HG02763 (cell line): ENCODE results near the gene CDC42BPB.
A peak's percentile ranks its signal among the peaks of the same experiment; 100 is the strongest.

Experiments used
- ATAC-seq: cut with Tn5 transposase; IDR thresholded peaks from one replicate; pipeline ENCODE4 v1.9.1; 2021; ENCODE audit warnings: mild to moderate bottlenecking, moderate library complexity; ENCODE audit not compliant: unreplicated experiment

The CDC42BPB gene

DNA sequence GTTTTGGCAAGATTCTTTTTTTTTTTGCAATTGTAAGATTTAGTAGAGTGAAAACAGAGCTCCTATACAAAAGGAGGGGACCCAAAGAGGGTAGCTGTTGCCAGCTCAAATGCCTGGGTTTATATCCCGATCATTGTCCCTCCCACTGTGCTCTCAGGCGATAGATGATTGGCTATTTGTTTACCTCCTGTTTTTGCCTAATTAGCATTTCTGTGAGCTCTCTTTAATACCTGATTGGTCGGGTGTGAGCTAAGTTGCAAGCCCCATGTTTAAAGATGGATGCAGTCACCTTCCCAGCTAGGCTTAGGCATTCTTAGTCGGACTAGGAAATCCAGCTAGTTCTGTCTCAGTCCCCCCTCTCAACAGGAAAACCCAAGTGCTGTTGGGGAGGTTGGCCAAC is 39.0 kb upstream of the CDC42BPB start:
- no peak for ATAC-seq

DNA sequence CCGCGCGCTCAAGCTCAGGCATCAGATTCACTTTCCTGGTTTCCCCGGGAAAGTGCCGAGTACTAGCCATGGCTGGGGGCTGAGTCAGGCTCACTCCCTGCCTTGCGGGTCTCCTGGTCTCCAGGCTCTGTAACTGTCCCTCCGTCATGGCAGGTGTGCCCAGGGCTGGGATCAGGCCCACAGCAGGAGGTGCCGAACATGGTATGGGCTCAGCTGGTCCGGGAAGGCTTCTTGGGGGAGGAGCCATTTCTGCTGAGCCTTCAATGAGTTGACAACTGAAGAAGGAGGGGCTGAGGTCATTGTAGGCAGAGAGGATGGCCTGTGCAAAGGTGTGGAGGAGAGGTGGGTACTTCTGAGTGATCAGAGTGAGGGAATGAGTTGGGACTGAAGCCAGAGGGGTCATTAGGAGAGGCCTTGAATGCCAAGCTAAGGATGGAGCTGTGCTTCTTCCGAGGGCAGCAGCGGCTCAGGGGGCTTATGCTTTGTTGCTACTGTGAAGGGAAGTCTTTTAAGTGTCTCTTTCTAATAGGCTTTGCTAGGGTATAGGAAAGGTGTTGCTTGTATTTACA is 37.9 kb upstream of the CDC42BPB start:
- no peak for ATAC-seq

DNA sequence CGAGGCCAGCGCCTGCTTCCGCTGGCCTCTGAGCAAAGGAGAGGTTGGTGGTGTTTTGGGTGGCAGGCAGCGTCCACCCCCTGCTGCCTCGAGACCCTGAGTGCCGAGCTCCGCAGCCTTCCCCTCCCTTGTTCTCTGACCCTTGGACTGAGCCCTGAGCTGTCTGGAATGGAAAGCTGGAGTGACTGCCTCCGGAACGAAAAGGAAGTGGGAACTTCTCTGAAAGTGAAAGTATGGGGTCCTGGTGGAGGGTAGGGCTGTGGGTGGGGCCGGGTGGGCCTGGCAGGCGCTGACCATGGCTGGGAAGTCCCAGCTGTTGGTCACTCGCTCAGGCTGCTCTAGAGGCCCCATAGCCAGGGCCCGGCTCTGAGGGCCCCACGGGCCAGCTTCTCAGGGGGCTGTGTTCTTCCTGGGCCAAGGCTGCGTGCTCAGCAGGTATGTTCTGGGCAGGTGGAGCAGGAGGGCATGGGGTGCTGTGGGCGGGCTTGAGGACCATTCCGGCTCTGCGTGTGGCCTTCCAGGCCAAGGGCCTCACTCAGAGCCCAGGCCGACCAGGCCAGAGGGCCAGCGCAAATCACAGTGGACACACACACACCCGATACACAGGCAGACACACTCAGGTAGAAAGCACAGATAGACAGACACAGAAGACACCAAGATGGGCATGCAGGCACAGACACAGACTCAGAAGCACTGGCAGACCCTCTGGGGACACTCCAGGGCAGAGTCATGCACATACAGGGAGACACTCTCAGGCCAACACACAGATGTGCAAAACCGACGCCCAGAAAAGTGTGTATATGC is 37.3 kb upstream of the CDC42BPB start, which contains the start of gene EXOC3L4:
Gene EXOC3L4 (plus strand): TSS at position 320 of the 804 bp plus-strand sequence. CDS start 5,495 bp downstream, outside the sequence.
- no peak for ATAC-seq

DNA sequence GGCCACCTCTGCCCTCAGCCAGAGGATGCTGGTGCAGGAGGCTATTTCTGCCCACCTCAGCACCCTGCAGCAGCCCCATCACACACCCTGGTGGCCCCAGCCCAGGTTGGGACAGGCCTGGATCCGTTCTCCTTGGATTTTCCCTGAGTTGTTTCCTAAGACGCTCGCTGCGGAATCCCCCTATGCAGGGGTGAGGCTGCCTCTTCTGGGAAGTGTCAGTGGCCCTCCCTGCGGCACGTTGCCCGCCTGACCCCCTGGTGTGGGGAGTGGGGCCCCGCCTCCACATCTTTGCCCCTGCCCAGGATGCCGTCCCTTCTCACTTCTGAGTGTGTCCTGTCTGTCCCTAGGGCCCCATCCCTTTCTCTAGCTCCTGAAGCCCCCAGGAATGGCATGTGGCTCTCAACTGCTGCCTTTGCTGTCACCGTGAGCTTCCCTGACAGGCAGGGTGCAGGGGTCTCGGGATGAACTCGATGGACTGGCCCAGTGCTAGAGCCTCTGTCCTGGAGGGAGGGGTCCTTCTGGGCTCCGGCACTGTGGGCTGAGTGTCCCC is 36.6 kb upstream of the CDC42BPB start:
- ATAC-seq = no peak

DNA sequence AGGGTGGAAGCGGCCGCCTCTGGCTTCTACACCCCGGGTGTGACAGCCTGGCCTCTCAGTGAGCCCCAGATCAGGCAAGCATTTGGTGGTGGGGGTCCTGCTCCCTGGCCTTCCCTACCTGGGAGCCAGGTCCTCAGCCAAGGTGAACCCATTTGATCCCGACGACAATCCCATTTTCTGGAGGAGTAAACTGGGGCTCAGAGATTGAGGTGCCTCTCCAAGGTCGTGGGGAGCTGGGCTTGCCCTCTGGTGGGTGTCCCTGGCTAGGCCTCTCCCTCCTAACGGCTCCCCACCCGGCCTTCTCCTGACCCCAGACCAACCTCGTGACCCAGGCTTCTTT is 34.5 kb upstream of the CDC42BPB start:
- no peak for ATAC-seq

DNA sequence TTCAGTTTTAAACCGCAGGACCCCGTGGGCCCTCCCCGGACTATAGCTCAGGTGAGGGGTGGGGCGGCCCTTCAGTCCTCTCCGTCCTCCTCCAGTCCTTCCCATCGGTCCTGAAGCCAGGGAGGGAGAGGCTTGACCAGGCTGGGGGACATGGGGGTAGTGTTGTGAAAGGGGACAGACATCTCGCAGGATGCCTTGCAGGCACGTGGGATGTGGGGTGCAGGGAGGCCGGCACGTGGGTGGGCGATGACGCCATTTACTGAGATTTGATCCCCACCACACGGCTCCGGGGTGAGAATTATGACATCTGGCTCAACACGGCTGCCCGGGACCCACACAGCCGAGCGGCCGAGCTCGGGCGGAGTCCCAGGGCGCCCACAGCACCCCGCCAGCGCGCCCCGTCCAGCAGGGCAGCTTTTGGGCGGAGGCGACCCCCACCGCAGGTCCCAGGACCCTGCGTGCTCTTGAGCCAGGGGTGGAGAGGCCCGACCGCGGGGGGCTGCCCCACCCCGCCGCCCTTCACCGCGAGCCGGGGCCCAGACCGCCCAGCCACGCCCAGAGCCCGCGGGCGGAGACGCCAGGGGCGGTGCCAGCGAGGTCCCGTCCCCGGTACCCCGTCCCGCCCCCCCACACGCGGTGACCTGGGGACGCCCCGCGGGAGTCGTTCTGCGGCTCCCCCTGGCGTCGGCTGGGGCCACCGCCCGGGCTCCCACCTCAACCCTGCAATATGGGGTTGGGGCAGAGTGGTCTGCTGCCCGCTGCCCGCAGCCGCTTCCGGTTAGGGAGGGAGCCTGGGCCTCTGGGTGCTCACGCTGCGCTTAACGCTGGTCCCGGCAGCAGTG is 33.9 kb upstream of the CDC42BPB start:
- no peak for ATAC-seq

DNA sequence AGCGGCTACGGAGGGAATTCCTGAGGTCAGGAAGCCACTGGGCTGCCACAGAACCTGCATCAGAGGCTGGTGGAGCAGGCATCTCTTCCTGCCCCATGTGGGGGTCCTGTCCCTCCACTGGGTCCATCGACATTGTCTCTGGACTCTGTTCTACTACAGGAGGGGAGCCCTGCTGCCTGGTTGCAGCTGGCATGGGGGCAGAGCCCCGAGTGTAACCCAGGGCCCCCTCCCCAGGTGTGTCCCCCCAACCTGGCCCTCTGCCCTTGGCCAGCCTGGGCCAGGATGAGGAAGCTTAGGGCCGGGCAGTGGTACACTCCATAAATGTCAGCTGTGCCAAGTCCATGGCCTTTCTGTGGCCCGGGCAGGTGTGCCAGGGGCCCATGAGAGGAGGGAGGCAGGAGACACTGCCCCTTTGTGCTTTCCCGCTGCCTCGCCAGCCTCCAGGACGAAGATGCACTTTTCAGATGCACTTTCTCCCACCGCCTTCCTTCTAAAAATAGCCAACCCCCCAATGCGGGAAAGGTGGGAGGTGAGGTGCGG is 33.2 kb upstream of the CDC42BPB start:
- ATAC-seq = no peak

DNA sequence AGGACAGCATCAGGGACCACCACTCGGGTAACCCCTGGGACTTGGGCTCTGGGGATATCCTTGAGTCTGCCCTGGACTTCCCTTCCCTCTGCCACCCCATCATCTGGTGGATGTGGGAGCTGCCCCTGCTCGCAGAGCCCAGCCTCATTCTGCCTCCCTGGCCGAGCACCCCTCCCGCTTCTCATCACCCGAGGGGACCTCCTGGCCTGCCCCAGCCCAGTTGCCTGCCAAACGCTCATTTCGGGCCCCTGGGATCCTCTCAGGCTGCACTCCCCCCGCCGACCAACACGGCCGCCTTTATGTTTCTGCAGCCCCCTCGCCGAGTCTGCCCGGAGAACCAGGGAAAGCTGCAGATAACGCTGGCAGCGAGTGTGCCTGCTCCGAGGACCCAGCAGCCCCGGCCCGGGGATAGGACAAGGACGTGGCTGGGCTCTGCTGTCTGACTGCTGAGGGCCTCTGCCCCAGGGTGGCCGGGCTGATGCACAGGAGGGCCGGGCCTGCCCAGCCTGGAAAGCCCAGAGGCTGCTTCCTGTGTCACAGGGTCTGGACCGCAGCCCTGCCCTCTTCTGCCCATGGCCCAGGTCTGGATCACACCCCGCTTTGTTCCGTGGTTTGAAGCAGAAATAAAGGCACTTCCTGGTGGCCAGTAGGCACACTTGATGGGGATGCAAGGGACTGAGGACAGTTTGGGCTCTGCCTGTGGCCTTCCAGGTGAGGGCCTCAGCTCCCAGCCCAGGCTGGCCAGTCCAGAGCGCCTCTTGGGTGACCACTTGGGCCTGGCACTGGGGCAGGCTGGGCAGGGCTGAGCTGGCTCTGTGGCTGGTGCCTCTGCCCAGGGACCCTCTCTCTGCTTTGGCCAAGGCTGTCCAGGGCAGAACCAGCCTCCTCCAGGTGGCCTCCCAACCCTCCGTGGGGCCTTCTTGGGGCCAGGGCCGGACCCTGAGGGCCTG is 32.3 kb upstream of the CDC42BPB start:
- ATAC-seq = no peak

DNA sequence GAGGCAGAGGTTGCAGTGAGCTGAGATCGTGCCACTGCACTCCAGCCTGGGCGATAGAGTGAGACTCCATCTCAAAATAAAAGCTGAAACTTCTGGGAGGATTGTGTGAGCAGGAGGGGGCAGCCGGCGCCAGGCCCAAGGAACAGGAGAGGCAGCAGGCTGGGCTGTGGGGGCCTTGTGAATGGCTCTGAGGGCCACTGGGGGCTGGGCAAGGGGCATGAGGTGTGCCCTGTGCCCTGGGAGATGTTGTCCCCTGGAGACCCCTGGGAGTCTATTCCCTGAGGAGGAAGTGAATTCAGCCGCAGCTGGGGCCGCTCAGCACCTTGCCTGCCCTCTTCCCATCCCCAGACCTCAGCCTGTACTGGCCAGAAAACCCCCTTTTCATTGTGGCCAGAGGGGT is 31.6 kb upstream of the CDC42BPB start:
- ATAC-seq = no peak

DNA sequence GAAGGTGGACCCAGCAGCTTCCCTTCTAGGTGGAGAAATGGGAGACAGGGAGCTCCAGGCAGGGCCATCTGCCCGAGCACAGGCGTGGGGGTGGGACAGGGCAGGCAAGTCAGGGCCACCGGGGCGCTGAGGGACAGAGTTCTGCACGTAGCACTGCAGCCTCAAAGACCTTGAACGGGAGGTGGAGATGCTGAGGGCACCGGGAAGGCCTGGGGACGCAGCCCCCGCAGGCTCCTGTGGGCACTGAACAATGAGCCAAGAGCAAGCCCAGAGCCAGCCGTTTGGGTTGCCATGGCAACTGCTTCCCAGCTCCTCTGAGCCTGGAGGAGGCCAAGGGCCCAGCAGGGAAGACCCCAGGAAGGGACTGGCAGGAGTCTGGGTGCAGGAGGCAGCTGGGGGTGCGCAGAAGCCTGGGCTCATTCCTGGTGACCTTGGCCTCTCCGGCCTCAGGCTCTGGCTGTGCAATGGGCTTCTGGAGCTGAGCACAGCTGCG is 30.0 kb upstream of the CDC42BPB start:
- ATAC-seq = no peak

DNA sequence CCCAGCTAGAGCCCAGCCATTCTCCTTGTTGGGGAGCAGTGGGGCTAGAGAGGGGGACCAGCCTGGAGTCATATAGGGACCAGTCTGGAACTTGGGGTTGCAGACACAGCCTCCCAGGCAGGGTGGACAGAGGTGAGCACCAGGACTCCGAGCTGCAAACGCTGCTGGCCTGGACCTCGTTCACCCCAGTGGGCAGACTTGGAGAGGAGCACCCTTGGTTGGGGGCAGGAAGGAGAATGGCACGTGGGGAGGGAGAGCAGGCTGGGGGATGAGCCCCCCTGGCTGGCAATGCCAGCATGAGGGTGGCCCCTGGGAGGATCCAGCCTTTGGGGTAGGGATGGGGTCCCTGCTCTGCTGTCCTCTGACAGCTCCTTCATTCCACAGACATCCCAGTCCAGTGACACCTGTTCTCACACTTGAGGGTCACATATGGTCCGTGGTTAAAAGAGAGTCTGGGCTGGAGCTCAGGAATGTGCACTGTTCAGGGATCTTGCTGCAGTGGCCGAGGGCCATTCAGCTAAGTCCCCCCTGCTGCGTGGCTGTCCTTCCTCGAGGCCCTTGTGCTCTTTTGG is 29.5 kb upstream of the CDC42BPB start:
- ATAC-seq = no peak

DNA sequence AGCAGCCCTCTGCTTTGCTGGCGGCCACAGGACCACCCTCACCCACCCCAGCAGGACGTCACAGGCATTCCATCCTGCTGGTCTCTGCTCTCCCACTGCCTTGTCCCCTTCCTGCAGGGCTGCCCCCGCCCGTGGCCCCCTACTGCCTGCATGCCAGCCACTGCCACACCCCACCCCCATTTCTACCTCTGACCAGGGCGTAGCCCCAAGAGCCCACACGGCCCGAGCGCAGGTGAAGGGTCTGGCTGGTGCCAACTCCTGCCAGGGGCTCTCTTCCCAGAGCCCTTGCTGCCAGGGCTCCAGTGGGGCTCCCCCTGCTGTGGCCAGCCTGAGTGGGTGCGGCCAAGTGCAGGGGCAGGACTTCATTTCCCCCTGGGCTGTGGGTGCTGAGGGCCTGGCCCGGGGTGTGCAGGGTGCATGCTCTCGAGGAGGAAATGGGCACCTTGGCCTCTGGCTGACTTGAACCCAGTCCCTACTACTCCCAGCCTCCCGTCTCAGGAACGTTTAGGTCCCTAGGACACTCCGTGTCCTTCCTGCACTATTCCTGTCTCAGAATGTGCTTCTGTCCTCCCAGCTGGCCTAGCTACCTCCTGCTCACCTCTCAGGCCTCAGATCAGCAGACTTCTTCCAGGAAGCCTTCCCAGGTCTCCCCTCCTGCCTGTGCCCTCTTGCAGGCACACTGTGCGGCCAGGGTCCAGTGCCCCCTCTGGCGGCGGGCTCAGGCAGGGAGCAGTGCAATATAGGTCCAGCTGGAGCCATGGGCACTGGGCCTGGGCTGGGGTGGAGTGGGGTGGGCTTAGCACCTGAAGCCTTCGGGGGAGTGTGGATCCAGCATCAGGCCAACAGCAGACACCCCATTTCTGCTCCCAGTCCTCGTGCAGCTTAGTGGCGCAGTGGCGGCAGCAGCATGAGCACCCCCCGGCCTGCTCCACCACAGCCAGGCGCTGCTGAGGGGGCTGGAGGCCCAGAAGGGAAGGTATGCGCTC is 28.1 kb upstream of the CDC42BPB start:
- ATAC-seq = no peak

DNA sequence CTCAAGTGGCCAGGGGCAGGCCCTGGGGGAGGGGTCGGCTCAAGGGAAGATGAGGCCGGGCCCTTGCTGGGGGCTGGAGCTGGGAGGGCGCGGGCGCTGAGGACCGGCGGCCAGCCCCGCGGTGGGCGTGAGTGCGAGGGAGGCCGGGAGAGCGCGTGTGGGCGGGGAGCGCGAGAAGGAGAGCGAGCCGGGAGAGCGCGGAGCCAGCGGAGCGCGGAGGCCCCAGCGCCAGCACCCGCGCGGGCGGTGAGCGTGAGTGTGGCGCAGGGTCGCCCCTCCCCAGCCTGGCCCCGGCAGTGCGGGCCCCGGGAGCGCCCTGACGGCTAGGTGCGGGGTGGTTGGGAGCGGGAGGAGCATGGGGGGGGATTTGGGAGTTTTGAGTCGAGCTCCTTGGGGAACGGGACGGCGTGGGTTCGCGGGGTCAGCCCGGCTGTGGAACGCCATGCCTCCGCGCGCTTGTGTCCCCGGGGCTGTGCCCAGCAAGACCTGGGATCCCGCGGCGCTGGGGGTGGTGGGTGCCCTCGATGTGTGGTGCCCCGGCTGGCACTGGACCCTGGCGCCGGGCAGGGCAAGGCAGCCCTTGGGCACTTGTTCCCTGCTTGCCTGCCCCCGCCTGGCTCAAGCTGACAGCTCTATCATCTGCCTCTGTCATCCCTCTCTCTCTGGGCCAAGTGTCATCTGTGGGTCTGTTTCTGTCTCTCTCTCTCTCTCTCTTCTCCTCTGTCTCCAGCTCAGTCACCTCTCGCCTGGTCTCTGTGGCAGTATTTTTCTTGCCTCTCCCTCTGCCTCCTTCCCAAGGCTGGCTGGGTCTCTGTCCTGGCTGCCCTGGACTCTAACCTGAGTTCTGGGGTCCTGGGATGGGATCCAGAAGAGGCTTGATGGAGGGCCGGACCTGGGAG is 26.9 kb upstream of the CDC42BPB start, which contains the start of gene LBHD2:
Gene LBHD2 (plus strand): TSS at position 190 of the 899 bp plus-strand sequence. CDS start 1,803 bp downstream, outside the sequence.
- ATAC-seq = no peak

DNA sequence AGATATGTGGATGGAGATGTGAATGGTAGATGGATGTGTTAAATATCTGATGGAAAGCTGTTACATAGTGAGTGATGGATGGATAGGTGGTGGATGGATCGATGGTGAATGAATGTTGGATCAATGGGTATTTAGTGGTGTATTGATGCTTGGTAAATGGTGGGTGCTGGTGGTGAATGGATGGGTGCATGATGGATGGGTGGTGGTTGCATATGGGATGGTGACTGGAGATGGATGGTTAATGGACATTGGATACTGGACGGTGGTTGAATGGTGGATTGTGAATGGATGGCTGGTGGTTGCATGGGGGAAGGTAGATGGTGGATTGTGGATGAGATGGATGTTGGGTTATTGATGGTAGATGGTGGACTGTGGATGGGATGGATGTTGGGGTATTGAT is 24.6 kb upstream of the CDC42BPB start:
- ATAC-seq = no peak

DNA sequence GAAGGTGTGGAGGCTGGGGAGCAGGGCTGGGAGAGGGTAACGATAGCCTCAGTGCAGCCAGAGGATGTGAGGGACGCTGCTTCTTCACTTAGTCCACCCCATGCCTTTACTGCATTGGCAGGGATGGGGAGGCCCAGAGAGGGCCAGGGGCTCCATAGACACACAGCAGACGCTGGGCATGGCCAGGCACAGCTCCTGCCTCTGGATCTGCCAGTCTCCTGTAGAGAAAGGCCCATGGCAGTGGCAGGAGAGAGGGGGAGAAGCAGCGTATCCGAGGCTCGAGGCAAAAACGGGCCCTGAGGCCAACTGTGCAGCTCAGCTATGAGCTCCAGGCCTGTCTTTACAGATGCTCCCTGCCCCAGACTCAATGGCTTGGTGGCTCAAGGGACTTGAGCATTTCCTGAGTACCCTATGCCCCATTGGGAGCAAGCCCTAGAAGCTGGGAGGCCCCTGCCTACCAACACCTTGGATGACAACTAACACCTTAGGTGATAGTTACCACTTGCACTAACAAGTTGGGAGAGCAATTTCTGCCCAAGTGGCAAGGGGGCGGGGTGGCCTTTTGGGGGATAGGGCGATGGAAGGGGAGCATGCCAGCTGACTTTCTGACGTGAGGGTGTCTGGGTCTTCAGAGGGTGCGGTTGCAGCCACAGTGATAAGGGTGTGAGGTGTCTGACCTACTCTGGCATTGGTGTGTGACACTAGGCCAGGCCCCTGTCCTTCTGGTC is 21.7 kb upstream of the CDC42BPB start:
- ATAC-seq = no peak

DNA sequence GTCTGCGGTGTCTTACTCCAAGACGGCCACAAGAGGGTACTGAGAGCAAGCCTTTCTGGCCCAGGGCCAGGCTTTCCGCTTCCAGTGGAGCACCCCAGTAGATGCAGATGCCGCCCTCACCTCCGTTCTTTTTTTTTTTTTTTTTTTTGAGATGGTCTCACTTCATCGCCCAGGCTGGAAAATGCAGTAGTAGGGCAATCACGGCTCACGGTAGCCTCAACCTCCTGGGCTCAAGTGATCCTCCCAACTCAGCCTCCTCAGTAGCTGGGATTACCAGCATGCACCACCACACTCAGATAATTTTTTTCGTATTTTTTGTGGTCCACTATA is 21.0 kb upstream of the CDC42BPB start:
- peak; percentile 34 for ATAC-seq
